Endothelial cell of umbilical vein (primary cell): ENCODE measurements around the gene MACROD2. TPM values are rescaled to one million over a fixed set of nuclear protein-coding genes. Genes with fewer than 3 reads are reported as not detected.

Source experiments
- BruUV-seq: library from RNA; stranded (reverse); fragments of 400-500 nt; replicated peaks from 2 replicates; lab custom pipeline; 2021; lab: Mats Ljungman, UMichigan
- CTCF ChIA-PET: fragments of 300-600, 350-600 bp; sonication (Branson Sonifier 250); formaldehyde crosslinking; loops from one replicate; lab custom pipeline; 2021; ENCODE audit warnings: antibody characterized with exemption, inconsistent platforms; lab: Charles Lee
- POLR2A ChIA-PET: fragments of 300-600, 350-600 bp; sonication (Branson Sonifier 250); formaldehyde crosslinking; loops from one replicate; lab custom pipeline; 2021; ENCODE audit warnings: antibody characterized with exemption, inconsistent platforms; lab: Charles Lee
- DNase-seq: peaks from one replicate; pipeline ENCODE4 v3.0.0-alpha.2; 2011; ENCODE audit warnings: low read depth, low spot score
- FAIRE-seq: peaks from 2 replicates; lab custom pipeline; 2011; peaks lifted over from hg19 to GRCh38; lab: Jason Lieb, UNC
- H2AFZ ChIP-seq: 2 replicates; pipeline ENCODE4 v1.6.0; 2012; ENCODE audit warnings: low read depth, low read length, control low read depth, inconsistent platforms
- H3K27ac ChIP-seq: 2 replicates; pipeline ENCODE4 v1.5.1; 2011; ENCODE audit warnings: low read depth, mild to moderate bottlenecking, control low read depth, low read length, moderate library complexity; ENCODE audit not compliant: insufficient read depth
- H3K27me3 ChIP-seq, 2 experiments: 2 replicates each; pipeline versions ENCODE4 v1.6.0 to v1.6.1; 2011; ENCODE audit warnings: low read length in 2 of 2, mixed read lengths in 1 of 2; ENCODE audit not compliant: control insufficient read depth in 2 of 2, insufficient read depth in 2 of 2
- H3K36me3 ChIP-seq, 2 experiments: 2 replicates in 1 of 2; 3 replicates in 1 of 2; pipeline ENCODE4 v1.5.1; 2011; ENCODE audit warnings: low read length in 2 of 2, mild to moderate bottlenecking in 1 of 2, moderate library complexity in 1 of 2; ENCODE audit not compliant: control insufficient read depth in 2 of 2, insufficient read depth in 2 of 2; ENCODE audit errors: extremely low read depth in 1 of 2
- H3K4me1 ChIP-seq: 3 replicates; pipeline ENCODE4 v1.5.1; 2011; ENCODE audit warnings: mild to moderate bottlenecking, low read length; ENCODE audit not compliant: control insufficient read depth, insufficient read depth; ENCODE audit errors: extremely low read depth
- H3K4me2 ChIP-seq: 2 replicates; pipeline ENCODE4 v1.6.1; 2011; ENCODE audit warnings: low read length, control low read depth, mixed read lengths; ENCODE audit not compliant: insufficient read depth
- H3K4me3 ChIP-seq, 3 experiments: fragments of 200-600 bp in 1 of 3; sonication (generic), shearing (Covaris generic) in 1 of 3; replicated peaks in 1 of 3; 2 replicates each; pipeline ENCODE4 v1.5.1; 2011 to 2016; ENCODE audit warnings: control low read depth in 3 of 3, low read length in 3 of 3, mild to moderate bottlenecking in 2 of 3, inconsistent platforms in 1 of 3, low read depth in 1 of 3, moderate library complexity in 1 of 3; ENCODE audit not compliant: insufficient read depth in 1 of 3
- H3K79me2 ChIP-seq: 2 replicates; pipeline ENCODE4 v1.6.0; 2012; ENCODE audit warnings: low read length, inconsistent platforms; ENCODE audit not compliant: control insufficient read depth, insufficient read depth
- H3K9ac ChIP-seq: replicated peaks from 2 replicates; pipeline ENCODE3; 2011; ENCODE audit warnings: low read length, control low read depth; ENCODE audit not compliant: insufficient read depth; ENCODE audit errors: extremely low read depth
- H3K9me1 ChIP-seq: replicated peaks from 3 replicates; pipeline ENCODE4 v1.6.0; 2011; ENCODE audit warnings: mild to moderate bottlenecking, low read length; ENCODE audit not compliant: control insufficient read depth, insufficient read depth; ENCODE audit errors: extremely low read depth
- H3K9me3 ChIP-seq: replicated peaks from 2 replicates; pipeline ENCODE4 v1.5.1; 2012; ENCODE audit warnings: low read length, inconsistent platforms; ENCODE audit not compliant: control insufficient read depth, insufficient read depth
- H4K20me1 ChIP-seq: replicated peaks from 2 replicates; pipeline ENCODE3; 2011; ENCODE audit warnings: mild to moderate bottlenecking, low read length; ENCODE audit not compliant: control insufficient read depth, insufficient read depth; ENCODE audit errors: extremely low read depth
- EZH2 ChIP-seq: IDR thresholded peaks from 2 replicates; pipeline ENCODE4 v1.6.1; 2012; ENCODE audit warnings: borderline replicate concordance, low read depth, mild to moderate bottlenecking, moderate library complexity, low read length, inconsistent platforms; ENCODE audit not compliant: severe bottlenecking
- FOS ChIP-seq: IDR thresholded peaks from 2 replicates; pipeline ENCODE4 v1.6.1; 2011; ENCODE audit warnings: mild to moderate bottlenecking, low read length, moderate library complexity, borderline replicate concordance; ENCODE audit not compliant: insufficient read depth
- GATA2 ChIP-seq: IDR thresholded peaks from 2 replicates; pipeline ENCODE4 v1.7.0; 2011; ENCODE audit warnings: low read depth, mild to moderate bottlenecking, moderate library complexity, mixed read lengths, low read length; ENCODE audit not compliant: insufficient read length, insufficient read depth
- JUN ChIP-seq: IDR thresholded peaks from 2 replicates; pipeline ENCODE4 v1.6.1; 2011; ENCODE audit warnings: borderline replicate concordance, low read depth; ENCODE audit not compliant: insufficient read length, insufficient read depth
- MAX ChIP-seq: IDR thresholded peaks from 2 replicates; pipeline ENCODE4 v1.6.1; 2011; ENCODE audit not compliant: insufficient read depth, insufficient read length
- MYC ChIP-seq: IDR thresholded peaks from one replicate; pipeline ENCODE4 v1.6.1; 2011; ENCODE audit warnings: mild to moderate bottlenecking, low read depth, low read length
- POLR2A ChIP-seq: IDR thresholded peaks from 2 replicates; pipeline ENCODE4 v1.6.1; 2012; ENCODE audit warnings: low read depth, mild to moderate bottlenecking, control low read depth, low read length
- POLR2AphosphoS5 ChIP-seq: IDR thresholded peaks from 2 replicates; pipeline ENCODE4 v1.6.1; 2012; ENCODE audit warnings: low read depth, mild to moderate bottlenecking, control low read depth, low read length, moderate library complexity; ENCODE audit not compliant: insufficient read depth
- dilution Hi-C: fragments of 300-500 bp; cut with MboI; formaldehyde crosslinking; loops from one replicate; pipeline ENCODE4 v1.15.0; 2019; ENCODE audit warnings: low sequenced_read_pairs; ENCODE audit not compliant: extremely low pct_ligation_motif_present
- intact Hi-C: fragments of 100-400 bp; cut with micrococcal nuclease; formaldehyde crosslinking; loops from one replicate; pipeline ENCODE4 v1.10.0; 2022
- polyA plus RNA-seq, 4 experiments: library from polyadenylated mRNA; depleted of rRNA in 3 of 4; stranded (reverse) in 3 of 4; unstranded in 1 of 4; fragments of >200 nt; gene quantifications; 2 replicates each; pipeline versions ENCODE4 v1.2.1 to v1.2.3, GENCODE V29; 2011 to 2012; ENCODE audit warnings: missing spikeins in 1 of 4
- total RNA-seq: library from RNA; stranded (reverse); gene quantifications from 2 replicates; pipeline ENCODE4 v1.2.3, GENCODE V29; 2021
- TF ChIP-seq, protein P1 (sequence below), 2 donors: IDR thresholded peaks; 1 replicate in 1 of 2; 2 replicates in 1 of 2; pipeline ENCODE4 v1.5.1; 2011; ENCODE audit warnings: low read length in 2 of 2, mild to moderate bottlenecking in 2 of 2, moderate library complexity in 2 of 2, control low read depth in 1 of 2, inconsistent platforms in 1 of 2, low read depth in 1 of 2; ENCODE audit not compliant: insufficient read depth in 1 of 2; ENCODE audit errors: extremely low read depth in 1 of 2

Gene MACROD2
- total and polyA plus RNA-seq, 2 donors (not counting 3 experiments of a cell fraction or from before 2014, with no cell fraction given): 0.11 to 0.73 TPM

DNA sequence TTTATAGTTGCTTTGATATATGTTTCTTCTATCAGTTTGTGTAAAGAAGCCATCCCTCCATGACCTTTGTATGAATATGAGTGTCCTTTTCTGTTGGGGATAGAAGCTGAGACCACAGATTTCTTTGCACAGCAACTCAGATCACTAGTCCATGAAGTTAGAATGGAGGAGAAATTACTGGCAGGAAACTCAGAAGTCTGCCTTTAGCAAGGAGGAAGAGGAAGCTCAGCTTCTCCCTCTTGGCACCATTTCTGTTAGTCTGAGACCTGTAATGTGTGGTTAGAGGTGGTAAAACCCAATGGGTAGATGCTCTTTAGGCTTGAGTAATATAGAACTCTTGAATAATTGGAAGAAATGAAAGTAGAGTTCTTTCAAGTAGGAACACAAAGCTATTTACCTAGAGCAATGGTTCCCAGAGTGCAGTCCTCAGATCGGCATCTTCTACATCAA lies 1337.4 kb downstream of the MACROD2 start:
- H2AFZ ChIP-seq: no peak overlapping the region
- H3K9me3 ChIP-seq: no peaks in the 10 kb centered on the region
- H3K36me3 ChIP-seq: no peaks in the 10 kb centered on the region
- no peaks in the 10 kb centered on the region for H4K20me1 ChIP-seq
- FAIRE-seq (no peak), DNase-seq (no peak)
- no TSS peak for BruUV-seq
- CTCF ChIA-PET: no interaction called here
- POLR2A ChIA-PET: no interaction called here
- no peak for TF ChIP-seq POLR2AphosphoS5
- no peak for TF ChIP-seq MYC
- no peak for TF ChIP-seq FOS
- TF ChIP-seq, protein P1, sequence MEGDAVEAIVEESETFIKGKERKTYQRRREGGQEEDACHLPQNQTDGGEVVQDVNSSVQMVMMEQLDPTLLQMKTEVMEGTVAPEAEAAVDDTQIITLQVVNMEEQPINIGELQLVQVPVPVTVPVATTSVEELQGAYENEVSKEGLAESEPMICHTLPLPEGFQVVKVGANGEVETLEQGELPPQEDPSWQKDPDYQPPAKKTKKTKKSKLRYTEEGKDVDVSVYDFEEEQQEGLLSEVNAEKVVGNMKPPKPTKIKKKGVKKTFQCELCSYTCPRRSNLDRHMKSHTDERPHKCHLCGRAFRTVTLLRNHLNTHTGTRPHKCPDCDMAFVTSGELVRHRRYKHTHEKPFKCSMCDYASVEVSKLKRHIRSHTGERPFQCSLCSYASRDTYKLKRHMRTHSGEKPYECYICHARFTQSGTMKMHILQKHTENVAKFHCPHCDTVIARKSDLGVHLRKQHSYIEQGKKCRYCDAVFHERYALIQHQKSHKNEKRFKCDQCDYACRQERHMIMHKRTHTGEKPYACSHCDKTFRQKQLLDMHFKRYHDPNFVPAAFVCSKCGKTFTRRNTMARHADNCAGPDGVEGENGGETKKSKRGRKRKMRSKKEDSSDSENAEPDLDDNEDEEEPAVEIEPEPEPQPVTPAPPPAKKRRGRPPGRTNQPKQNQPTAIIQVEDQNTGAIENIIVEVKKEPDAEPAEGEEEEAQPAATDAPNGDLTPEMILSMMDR (IDR thresholded peaks at IDR 0.05; ENCODE audit: extremely low read depth in 1 of 2, insufficient read depth in 1 of 2, low read depth in 1 of 2, low read length in 2 of 2): no peak
- TF ChIP-seq EZH2: no peak
- TF ChIP-seq JUN: no peak
- no peak for TF ChIP-seq POLR2A
- TF ChIP-seq GATA2: no peak
- TF ChIP-seq MAX: no peak
- no peak overlapping the region for H3K4me3 ChIP-seq
- dilution Hi-C loops (no loop called here), intact Hi-C loops (no loop called here)
- H3K27ac ChIP-seq: no peak overlapping the region
- no peaks in the 10 kb centered on the region for H3K79me2 ChIP-seq
- H3K9me1 ChIP-seq: no peaks in the 10 kb centered on the region
- H3K4me2 ChIP-seq: no peak overlapping the region
- no peak overlapping the region for H3K9ac ChIP-seq
- no peaks in the 10 kb centered on the region for H3K4me1 ChIP-seq
- H3K27me3 ChIP-seq: no peaks in the 10 kb centered on the region
